HG03575 (cell line): Measurements from ENCODE around the gene PIM2.
"Not testable (repeated sequence)": the region's sequence is repeated elsewhere in the genome, so short reads cannot be mapped to it uniquely, and the experiment has no call there.

Source experiments
- ATAC-seq: cut with Tn5 transposase; IDR thresholded peaks from one replicate; pipeline ENCODE4 v1.9.1; 2021; ENCODE audit not compliant: unreplicated experiment, insufficient number of reproducible peaks, low FRiP score; ENCODE audit errors: extremely low read depth

PIM2 gene

DNA sequence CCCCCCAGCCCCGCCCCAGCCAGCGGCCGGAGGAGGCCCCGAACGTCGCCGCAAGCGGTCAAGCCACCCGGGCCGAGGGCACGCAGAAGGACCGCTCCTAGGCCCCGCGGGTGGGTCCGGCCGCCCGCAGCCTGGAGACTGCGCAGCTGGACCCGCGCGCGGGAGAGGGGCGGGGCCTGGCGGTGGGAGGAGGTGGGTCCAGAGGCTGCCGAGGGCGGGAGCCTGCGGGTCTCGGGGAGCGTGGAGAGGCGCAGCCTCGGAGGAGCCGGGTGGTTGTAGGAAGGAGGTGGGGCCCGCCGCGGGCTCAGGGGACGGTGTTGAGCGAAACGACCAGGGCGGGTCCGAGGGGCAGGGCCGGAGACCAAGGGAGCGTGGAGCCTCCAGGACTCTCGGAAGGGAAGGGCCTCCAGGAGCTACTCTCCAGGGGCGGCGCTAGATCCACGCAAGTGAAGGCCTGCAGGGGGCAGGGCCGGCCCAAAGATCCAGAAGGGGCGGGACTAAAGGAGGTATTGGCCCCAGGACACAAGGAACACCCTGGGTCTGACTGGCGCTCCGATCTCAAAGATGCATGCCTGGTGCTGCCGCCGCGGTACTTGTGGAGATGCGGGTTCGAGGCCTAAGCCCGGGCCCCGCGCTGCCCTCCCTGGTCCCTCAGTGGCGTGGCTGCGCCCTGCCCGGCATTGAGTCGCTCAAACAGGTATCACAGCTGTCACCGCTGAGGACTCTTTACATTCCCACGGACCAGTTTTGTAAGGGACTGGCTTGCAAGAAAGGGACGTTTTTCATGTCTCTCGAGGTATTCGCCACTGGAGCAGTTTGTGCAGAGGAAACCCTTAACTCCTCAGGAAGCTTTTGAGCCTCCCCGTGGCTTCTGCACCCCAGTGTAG is 27.2 kb downstream of the PIM2 start:
- no peak for ATAC-seq

DNA sequence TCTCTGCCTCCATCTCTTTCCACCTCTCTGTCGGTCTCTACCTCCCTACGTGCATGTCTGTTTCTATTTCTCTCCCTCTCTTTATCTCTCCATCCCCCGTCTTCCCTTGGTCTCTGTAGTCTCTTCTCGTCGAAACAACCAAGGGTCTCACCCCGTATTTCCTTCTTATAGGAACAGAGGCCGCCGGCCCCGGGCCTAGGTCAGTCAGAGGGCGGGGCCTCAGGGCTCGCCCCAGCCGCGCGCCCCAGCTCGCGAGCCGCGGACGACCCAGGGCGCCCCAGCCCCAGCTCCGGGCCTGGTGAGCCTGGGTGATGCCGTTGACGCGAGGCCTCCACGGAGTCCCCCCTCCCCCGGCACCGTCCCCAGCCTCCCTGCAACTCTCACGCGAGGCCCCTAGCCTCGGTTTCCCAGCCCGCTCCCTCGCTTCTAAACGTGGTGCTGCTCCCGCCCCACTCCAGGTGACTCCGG is 27.9 kb downstream of the PIM2 start:
- ATAC-seq: no peak

DNA sequence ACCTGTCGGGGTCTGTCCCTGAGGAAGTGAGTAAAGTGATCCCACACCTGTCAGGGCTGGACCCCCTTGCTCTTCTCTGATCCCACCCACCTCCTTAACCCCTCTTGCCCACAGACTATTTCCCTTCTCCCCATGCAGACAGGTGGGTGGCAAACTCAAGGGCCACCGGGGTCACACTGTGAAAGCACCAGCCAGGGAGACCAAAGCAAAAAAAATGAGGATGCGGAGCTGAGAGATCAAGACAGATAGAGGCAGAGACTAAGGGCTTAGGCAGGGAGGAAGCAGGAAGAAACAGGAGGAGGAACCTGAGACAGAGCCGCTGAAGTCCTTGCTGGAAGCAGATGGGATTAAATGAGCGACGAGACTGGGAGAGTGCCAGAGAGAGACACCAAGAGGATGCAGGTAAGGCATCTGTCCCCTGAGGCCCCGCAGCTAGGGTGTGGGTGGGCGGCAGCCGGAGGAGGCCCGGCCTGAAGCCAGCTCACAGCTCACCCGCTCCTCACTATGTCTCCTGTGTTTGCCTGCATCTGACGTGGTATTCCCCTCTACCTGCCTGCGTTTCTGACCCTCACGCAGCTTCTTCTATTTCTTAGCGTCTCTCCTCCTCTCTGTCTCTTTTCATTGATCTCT is 28.4 kb downstream of the PIM2 start:
- no peak for ATAC-seq

DNA sequence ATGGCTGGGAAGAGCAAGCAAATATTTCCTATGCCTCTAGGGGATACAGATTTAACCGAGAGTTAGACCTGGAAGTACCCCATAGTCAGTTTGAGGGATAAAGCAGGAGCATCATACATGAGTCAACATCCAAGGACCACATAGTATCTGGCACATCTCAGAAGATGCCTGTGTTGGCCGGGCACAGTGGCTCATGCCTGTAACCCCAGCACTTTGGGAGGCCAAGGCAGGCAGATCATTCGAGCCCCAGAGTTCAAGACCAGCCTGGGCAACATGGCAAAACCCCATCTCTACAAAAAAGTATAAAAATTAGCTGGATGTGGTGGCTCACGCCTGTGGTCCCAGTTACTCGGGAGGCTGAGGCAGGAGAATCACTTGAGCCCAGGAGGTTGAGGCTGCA is 32.2 kb downstream of the PIM2 start:
- ATAC-seq: not testable (repeated sequence)

DNA sequence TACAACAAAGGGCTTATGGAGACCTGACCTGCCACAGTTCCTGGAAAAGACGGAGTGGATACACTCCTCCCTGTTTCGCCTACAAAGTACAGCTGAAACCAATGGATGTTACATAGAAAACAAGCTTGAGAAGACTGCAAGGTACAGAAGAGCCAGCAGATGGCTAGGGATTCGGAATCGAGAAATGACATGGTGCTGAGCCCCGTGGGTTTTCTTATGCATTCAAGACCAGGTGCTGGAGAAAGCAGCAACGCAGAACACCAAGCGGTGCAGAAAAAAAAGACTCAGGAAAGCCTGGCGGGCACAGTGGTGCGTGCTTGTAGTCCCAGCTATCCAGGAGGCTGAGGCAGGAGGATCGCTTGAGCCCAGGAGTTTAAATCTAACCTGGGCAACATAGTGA is 35.1 kb downstream of the PIM2 start:
- ATAC-seq: no peak

DNA sequence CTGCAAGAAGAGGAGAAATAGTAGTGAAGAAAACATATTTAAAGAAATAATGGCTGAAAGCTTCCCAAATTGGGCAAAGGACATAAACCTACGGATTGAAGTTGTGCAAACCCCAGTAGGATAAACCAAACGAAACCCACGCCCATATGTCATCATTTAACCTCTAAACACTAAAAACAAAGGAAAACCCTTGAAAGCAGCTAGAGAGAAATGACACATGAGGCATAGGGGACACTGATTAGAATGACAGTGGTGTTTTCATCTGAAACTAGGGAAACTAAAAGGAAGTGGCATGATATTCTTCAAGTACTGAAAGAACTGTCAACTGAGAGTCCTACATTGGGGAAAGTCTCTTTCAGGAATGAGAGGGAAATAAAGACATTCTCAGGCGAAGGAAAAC is 41.9 kb downstream of the PIM2 start:
- ATAC-seq: not testable (repeated sequence)

DNA sequence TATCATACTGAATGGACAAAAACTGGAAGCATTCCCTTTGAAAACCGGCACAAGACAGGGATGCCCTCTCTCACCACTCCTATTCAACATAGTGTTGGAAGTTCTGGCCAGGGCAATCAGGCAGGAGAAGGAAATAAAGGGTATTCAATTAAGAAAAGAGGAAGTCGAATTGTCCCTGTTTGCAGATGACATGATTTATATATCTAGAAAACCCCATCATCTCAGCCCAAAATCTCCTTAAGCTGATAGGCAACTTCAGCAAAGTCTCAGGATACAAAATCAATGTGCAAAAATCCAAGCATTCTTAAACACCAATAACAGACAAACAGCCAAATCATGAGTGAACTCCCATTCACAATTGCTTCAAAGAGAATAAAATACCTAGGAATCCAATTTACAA is 46.8 kb downstream of the PIM2 start:
- not testable (repeated sequence) for ATAC-seq

DNA sequence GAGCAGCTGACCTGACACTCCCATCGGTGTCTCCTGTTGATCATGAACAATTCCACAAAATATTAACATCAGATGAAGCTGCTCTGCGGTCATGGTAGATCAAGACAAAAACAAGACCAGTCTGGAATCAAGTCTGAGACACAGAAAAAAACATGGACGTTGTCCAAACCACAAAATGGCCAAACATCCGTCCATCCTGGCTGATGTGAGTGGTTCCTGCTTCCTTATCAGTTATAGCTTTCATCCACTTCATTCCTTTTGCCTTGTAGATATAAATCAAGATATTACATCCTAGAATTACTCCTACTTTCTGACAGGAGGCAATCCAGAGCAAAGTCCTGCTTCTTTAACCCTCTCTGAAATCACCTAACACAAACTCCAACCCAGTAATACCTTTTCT is 54.6 kb downstream of the PIM2 start:
- ATAC-seq: no peak
